Activated CD8-positive, alpha-beta memory T cell treated with anti-CD3 and anti-CD28 coated beads, Interleukin-2, amount 50 U/mL, for 4 hours (primary cell): ENCODE results near the gene C5AR1.
"Not testable (repeated sequence)": the region's sequence is repeated elsewhere in the genome, so short reads cannot be mapped to it uniquely, and the experiment has no call there.

Experiments used
- DNase-seq: peaks from one replicate; pipeline ENCODE4 v3.0.0-alpha.2; 2020

The C5AR1 gene

GRCh38 chr19:47336765-47337718 is 27.4 kb downstream of the C5AR1 start:
- not testable (repeated sequence) for DNase-seq

GRCh38 chr19:47339196-47339880 is 29.7 kb downstream of the C5AR1 start:
- DNase-seq, result no peak

- DNase-seq, result no peak
Observed at GRCh38 chr19:47340477-47341208, 31.0 kb downstream of the C5AR1 start.

GRCh38 chr19:47341734-47342133 is 32.1 kb downstream of the C5AR1 start:
- DNase-seq, result no peak

- DNase-seq, result no peak
Observed at GRCh38 chr19:47343194-47343802, 33.6 kb downstream of the C5AR1 start.

GRCh38 chr19:47344425-47344824 is 34.8 kb downstream of the C5AR1 start:
- no peak for DNase-seq

- not testable (repeated sequence) for DNase-seq
Observed at GRCh38 chr19:47346024-47346423, 36.4 kb downstream of the C5AR1 start.

GRCh38 chr19:47348819-47349795 is 39.4 kb downstream of the C5AR1 start, which contains the start of gene DHX34:
Gene DHX34 (plus strand): TSS chr19:47349315. CDS start chr19:47353031, 3,716 bp downstream.
- DNase-seq, result peak; percentile 98

GRCh38 chr19:47350630-47351029 is 41.0 kb downstream of the C5AR1 start:
- DNase-seq, result no peak

- DNase-seq, result no peak
Observed at GRCh38 chr19:47351548-47351947, 41.9 kb downstream of the C5AR1 start.

- DNase-seq, result no peak
Observed at GRCh38 chr19:47352095-47352494, 42.4 kb downstream of the C5AR1 start.

- no peak for DNase-seq
Observed at GRCh38 chr19:47353307-47353712, 43.6 kb downstream of the C5AR1 start.

- DNase-seq, result no peak
Observed at GRCh38 chr19:47356900-47357299, 47.2 kb downstream of the C5AR1 start.

GRCh38 chr19:47357788-47358680 is 48.4 kb downstream of the C5AR1 start:
- no peak for DNase-seq

- DNase-seq, result no peak
Observed at GRCh38 chr19:47358936-47359335, 49.3 kb downstream of the C5AR1 start.

GRCh38 chr19:47362321-47362720 is 52.7 kb downstream of the C5AR1 start:
- no peak for DNase-seq

- no peak for DNase-seq
Observed at GRCh38 chr19:47363758-47364531, 54.3 kb downstream of the C5AR1 start.

GRCh38 chr19:47365455-47365854 is 55.8 kb downstream of the C5AR1 start:
- not testable (repeated sequence) for DNase-seq

- no peak for DNase-seq
Observed at GRCh38 chr19:47370045-47370611, 60.5 kb downstream of the C5AR1 start.
